ENCODE data around the gene NFYC. TPM values are rescaled to one million over a fixed set of nuclear protein-coding genes. Genes with fewer than 3 reads are reported as not detected.

The NFYC gene
- total RNA-seq, 1 donor, result 24.2 TPM

- peaks cover 38% of the 10 kb centered on the region for H3K27me3 ChIP-seq (ENCODE audit: insufficient read depth, low read length)
These were observed 94.9 kb downstream of the NFYC start for GRCh38 chr1:40786171-40786994.

GRCh38 chr1:40786995-40787705 lies 95.6 kb downstream of the NFYC start:
- Histone ChIP-seq H2AFZ (ENCODE audit: low read length) (no peak overlapping the region), H4K20me1 (ENCODE audit: insufficient read depth, low read length) (no peaks in the 10 kb centered on the region), H3K4me3 (ENCODE audit: insufficient read depth, low read length) (no peak overlapping the region), H3K4me2 (ENCODE audit: insufficient read depth, low read length) (no peak overlapping the region), H3K79me2 (ENCODE audit: insufficient read depth, low read length) (no peaks in the 10 kb centered on the region), H3K9me3 (ENCODE audit: low read depth, low read length) (no peaks in the 10 kb centered on the region), H3K4me1 (ENCODE audit: insufficient read depth, low read length) (no peaks in the 10 kb centered on the region), H3K36me3 (ENCODE audit: insufficient read depth, low read length) (no peaks in the 10 kb centered on the region), H3K27me3 (ENCODE audit: insufficient read depth, low read length) (peaks cover 38% of the 10 kb centered on the region), H3K27ac (ENCODE audit: low read depth, low read length) (no peak overlapping the region)
- no peak for TF ChIP-seq CTCF (IDR thresholded peaks at IDR 0.05; ENCODE audit: extremely low read depth, low read depth, low read length)
- peak; percentile 91 for DNase-seq (ENCODE audit: insufficient read length, low spot score, missing footprints)

More at GRCh38 chr1:40786171-40786994, 94.9 kb downstream of the NFYC start:
- H4K20me1 ChIP-seq (ENCODE audit: insufficient read depth, low read length), result no peaks in the 10 kb centered on the region
- H3K27ac ChIP-seq (ENCODE audit: low read depth, low read length), result no peak overlapping the region
- H3K36me3 ChIP-seq (ENCODE audit: insufficient read depth, low read length), result no peaks in the 10 kb centered on the region
- no peaks in the 10 kb centered on the region for H3K9me3 ChIP-seq (ENCODE audit: low read depth, low read length)
- peak; percentile 85 for DNase-seq (ENCODE audit: insufficient read length, low spot score, missing footprints)
- TF ChIP-seq CTCF (IDR thresholded peaks at IDR 0.05; ENCODE audit: extremely low read depth, low read depth, low read length), result no peak
- no peaks in the 10 kb centered on the region for H3K79me2 ChIP-seq (ENCODE audit: insufficient read depth, low read length)
- no peak overlapping the region for H3K4me3 ChIP-seq (ENCODE audit: insufficient read depth, low read length)
- no peaks in the 10 kb centered on the region for H3K4me1 ChIP-seq (ENCODE audit: insufficient read depth, low read length)
- no peak overlapping the region for H3K4me2 ChIP-seq (ENCODE audit: insufficient read depth, low read length)
- H2AFZ ChIP-seq (ENCODE audit: low read length), result no peak overlapping the region

GRCh38 chr1:40787737-40788560 lies 96.4 kb downstream of the NFYC start:
- no peak overlapping the region for H3K4me2 ChIP-seq (ENCODE audit: insufficient read depth, low read length)
- no peaks in the 10 kb centered on the region for H3K79me2 ChIP-seq (ENCODE audit: insufficient read depth, low read length)
- H3K9me3 ChIP-seq (ENCODE audit: low read depth, low read length), result no peaks in the 10 kb centered on the region
- no peak overlapping the region for H2AFZ ChIP-seq (ENCODE audit: low read length)
- no peak overlapping the region for H3K4me3 ChIP-seq (ENCODE audit: insufficient read depth, low read length)
- no peaks in the 10 kb centered on the region for H3K4me1 ChIP-seq (ENCODE audit: insufficient read depth, low read length)
- no peaks in the 10 kb centered on the region for H3K36me3 ChIP-seq (ENCODE audit: insufficient read depth, low read length)
- peaks cover 34% of the 10 kb centered on the region for H3K27me3 ChIP-seq (ENCODE audit: insufficient read depth, low read length)
- no peaks in the 10 kb centered on the region for H4K20me1 ChIP-seq (ENCODE audit: insufficient read depth, low read length)
- peak; percentile 80 for DNase-seq (ENCODE audit: insufficient read length, low spot score, missing footprints)
- no peak for TF ChIP-seq CTCF (IDR thresholded peaks at IDR 0.05; ENCODE audit: extremely low read depth, low read depth, low read length)
- no peak overlapping the region for H3K27ac ChIP-seq (ENCODE audit: low read depth, low read length)
